GM19324 (cell line): ENCODE data around the gene SSRP1.
"Not testable (repeated sequence)": the region's sequence is repeated elsewhere in the genome, so short reads cannot be mapped to it uniquely, and the experiment has no call there.

Source experiments
- ATAC-seq: cut with Tn5 transposase; IDR thresholded peaks from one replicate; pipeline ENCODE4 v1.9.1; 2021; ENCODE audit warnings: mild to moderate bottlenecking, moderate library complexity; ENCODE audit not compliant: unreplicated experiment, low FRiP score

The SSRP1 gene

DNA sequence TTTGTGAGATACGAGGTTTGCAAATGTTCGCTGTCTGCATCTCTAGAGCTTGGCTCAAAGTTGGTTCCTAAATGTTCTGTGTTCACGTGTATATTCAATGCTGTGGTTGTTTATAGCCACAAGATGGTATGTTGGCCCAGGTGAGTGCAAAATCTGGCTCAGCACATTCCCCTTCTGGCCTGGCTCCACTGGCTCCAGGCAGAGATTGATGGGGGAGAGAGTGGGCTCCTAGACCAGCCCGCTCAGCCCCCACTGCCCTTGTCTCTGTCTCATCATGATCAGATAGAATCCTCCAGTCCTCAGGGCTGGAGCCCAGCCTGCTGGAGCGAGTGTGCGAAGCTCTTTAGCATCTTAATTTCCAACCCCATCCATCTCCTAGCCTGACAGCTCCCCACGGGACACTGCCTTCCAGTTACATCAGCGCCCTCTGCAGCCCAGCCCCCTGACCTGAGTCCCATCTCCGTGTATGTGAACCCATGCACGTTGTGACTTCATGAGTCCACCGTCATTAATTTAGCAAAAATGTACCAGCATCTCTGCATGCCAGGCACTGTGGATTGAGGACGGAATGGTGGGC lies 4.4 kb upstream of the SSRP1 start:
- ATAC-seq, result no peak

DNA sequence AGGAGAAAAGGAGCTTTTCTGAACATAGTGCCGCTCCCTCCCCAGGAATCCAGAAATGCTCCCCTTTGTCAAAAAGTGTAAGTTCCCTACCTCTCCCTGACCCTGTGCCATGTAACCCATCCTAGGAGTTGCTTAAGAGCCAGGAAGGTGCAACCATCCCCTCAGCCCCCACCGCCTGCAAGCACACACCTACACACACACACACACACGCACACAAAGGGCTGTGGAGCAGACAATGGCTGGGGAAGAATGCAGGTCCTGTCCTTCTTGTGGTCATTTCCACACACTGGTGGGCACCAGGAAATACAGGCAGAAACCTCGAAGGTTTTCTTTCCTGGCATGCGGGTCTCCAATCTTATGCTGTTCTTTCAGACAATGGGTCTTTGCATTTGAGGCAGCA lies 3.6 kb upstream of the SSRP1 start:
- no peak for ATAC-seq

DNA sequence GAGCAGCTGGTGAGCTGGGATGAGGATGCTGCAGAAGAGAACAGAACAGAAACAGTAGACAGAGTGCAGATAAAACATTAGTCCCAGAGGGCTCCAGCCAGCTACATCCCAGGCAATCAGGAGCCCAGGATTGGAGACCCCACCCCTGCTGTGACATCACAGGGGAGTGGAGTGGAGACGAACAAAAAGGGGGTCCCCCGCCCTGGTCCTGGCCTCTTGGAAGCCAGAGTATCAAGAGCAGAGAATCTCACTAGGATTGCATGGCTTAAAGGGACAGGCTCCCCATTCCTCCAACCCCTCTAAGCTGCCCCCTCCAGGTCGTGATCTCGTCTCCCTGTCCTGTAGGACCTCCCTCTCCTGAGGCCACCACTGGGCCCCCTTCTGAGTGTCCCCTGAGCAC lies 2.5 kb upstream of the SSRP1 start, which contains the start of gene P2RX3:
Gene P2RX3 (plus strand): TSS at position 211 of the 400 bp plus-strand sequence. CDS start 199 bp downstream, outside the sequence.
- no peak for ATAC-seq

DNA sequence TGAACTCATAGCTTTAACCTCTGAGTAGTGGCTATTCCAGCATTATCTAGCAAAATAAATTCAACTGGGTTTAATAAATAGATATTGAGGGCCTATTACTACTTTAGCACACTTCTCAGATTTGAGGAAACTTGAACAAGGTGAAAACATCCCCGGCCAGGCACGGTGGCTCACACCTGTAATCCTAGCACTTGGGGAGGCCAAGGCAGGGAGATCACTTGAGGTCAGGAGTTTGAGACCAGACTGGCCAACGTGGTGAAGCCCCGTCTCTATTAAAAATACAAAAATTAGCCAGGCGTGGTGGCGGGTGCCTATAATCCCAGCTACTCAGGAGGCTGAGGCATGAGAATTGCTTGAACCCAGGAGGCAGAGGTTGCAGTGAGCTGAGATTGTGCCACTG lies 1.2 kb upstream of the SSRP1 start:
- not testable (repeated sequence) for ATAC-seq

DNA sequence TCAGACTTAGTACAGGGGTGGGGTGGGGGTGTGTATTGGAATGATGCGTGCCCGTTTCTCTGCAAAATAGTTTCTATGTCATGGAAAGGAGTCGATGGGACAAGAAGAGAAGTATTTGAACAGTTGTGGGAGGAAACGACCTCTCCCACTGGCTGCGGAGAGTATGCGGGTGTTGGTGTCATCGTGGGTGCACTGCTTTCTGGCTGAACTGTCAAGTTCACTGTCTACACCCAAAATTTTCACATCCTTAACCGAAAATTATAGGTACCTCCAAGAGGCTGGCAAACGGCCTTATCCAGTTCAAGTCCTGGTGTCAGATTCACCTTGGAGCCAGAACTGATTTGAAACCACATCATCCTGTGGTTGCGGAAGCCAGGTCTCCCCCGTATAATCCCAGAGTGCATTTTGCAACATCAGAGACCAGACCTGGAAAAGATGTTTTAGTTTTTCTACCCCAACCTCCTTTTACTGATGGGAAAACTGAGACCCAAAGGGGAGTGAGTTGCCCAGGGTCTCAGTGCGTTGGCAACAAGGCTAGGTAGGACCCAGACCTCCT lies 497 bp upstream of the SSRP1 start:
- no peak for ATAC-seq

DNA sequence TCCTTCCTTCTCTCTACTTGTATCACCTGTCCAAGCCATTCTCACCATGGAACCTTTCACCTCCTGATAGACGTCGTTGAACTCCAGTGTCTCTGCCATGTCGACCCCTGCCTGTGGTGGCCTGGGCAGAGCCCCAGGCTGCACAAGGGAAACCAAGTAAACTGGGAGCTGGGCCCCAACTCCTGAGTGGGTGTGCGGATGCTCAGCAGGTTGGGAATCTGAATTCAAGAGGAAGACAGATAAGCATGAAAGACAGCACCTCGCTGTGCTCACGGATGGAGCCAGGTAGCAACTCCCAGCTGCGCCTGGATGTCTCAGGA lies 709 bp downstream of the SSRP1 start:
- no peak for ATAC-seq

DNA sequence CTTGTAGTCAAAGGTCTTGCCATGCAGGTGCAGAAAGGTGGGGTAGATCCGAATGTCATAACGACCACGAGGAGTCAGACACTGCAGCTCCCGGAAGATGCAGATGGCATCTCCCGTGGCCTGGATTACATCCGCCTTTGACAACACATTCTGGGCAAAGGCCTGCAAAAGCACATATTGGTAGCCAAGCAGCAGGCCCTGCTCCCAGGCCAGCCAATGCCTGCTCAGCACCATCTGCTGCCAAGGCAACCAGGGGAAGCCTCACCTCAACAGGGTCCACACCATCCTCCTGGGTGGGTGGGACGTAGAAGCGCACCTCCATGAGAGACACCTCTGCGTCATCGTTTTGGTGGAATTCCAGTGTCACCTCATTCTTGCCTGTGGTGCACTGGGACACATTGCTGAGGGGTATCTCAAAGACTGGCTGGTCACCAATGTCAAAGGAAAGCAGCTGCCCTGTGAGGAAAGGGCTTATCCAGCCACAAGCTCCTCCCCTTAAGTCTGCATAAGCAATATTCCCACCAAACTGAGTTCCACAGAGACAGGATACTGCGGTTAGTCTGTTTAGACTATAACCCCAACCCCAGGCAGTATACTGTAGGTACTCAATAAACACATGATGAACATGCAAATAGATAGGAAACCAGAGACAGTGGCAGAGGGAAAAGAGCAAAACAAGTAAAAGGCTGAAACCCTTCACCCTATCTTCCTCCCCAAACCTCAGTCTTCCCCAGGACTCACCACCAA lies 2.8 kb downstream of the SSRP1 start:
- no peak for ATAC-seq

DNA sequence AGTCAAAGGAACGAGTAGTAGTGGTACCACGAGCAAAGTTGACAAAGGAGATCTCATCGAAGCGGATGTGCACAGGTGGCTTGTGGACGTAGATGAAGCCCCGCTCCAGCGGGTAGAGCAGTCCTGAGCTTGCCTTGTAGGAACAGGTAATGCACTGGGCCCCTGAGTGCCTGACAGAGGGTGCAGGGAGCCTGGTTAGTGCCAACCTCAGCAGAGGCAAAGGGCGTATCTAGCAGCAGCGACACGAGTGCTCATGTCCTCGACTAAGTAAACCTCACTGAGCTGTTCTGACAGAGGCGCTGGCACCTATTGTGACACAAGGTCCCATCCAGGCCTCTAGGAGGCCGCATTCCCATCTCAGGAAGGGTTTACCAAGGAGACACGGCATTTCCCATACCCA lies 4.0 kb downstream of the SSRP1 start:
- ATAC-seq, result no peak

DNA sequence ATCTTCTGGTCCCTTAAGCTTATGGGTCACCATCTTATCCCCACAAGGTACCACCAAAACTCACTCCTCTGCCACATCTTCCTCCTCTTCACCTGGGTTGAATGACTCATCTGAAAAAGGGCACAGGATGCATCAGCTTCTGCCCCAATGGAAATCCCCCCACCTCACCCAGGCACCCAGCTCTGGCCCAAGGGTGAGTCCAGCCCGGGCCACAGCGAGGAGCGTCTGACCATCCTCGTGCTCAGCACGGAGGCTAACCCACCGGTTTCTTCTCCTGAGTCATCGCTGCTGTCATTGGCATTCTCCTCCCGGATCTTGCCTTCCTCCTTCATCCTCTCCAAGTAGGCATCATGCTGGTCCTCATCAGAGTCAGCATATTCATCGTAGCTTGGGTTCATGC lies 5.7 kb downstream of the SSRP1 start:
- no peak for ATAC-seq

DNA sequence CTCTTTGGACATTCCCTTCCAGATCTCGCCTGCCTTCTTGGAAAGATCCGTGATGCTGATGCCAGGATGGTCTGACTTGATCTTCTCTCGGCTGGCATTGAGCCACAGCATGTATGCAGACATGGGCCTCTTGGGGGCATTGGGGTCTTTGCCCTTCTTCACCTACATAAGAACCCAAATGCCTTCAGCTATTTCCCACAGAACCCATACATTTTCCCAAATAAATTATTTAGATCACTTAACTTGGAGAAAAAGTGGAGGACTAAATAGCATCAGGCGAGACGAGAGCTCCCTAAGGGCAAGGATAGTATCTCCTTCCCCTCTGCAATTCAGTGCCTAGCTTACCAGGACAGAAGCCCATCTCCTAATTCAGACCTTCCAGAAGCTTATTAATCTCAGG lies 8.0 kb downstream of the SSRP1 start:
- ATAC-seq, result no peak

DNA sequence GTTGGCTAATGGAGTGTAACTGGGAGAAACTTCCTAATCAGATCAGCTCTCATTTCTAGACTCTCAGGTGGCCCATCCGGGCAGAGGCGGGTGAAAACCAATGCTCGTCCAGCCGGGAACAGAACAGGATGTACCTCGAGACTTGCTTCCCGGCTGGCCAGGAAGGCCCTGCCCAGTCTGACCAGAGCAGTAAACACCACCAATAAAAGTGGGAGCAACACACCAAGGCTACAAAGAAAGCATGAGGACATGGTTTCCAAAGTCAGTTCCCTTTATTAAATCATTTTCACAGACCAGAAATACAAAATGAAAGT lies 10.0 kb downstream of the SSRP1 start:
- no peak for ATAC-seq

DNA sequence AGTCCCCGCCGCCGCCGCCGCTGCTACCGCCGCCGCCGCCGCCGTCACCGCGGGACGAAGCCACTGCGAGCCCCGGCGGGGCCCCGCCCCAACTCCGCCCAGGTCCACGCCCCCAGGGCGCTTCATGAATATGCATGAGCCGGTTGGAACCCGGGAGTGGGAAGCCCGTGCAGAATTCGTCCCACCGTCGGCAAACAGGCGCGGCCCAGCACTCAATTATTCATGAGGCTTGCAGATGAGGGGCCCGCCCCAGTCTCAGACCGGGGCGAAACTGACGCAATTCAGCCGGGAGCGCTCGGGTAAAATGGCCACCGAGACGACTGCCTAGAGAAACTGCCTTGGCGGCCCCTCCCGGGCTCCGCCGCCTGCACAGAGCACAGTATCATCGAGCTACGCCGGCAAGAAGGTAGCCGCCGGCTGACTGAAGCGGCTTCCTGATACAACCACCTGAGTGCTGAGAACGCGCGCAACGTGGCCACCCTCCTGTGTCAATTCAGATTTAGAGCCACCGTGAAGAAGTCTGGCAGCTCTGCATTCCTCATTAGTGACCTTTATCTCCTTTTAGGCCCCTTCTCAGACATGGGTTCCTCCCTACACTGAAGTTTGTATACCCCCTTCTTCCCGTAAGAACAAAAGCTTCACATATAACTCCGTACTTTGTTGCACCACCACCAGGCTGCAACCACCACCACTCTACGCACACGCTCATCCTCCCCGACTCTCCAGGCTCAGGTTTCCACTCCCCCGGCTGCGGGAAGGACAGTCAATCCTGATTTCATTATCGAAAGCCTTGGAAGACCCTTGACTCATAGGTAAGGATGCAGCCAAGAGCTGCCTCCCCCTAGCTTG lies 10.6 kb downstream of the SSRP1 start, which contains the start of gene TNKS1BP1:
Gene TNKS1BP1 (minus strand): TSS at position 67 of the 849 bp plus-strand sequence. CDS start 3,067 bp downstream, outside the sequence.
- ATAC-seq, result peak; percentile 94

DNA sequence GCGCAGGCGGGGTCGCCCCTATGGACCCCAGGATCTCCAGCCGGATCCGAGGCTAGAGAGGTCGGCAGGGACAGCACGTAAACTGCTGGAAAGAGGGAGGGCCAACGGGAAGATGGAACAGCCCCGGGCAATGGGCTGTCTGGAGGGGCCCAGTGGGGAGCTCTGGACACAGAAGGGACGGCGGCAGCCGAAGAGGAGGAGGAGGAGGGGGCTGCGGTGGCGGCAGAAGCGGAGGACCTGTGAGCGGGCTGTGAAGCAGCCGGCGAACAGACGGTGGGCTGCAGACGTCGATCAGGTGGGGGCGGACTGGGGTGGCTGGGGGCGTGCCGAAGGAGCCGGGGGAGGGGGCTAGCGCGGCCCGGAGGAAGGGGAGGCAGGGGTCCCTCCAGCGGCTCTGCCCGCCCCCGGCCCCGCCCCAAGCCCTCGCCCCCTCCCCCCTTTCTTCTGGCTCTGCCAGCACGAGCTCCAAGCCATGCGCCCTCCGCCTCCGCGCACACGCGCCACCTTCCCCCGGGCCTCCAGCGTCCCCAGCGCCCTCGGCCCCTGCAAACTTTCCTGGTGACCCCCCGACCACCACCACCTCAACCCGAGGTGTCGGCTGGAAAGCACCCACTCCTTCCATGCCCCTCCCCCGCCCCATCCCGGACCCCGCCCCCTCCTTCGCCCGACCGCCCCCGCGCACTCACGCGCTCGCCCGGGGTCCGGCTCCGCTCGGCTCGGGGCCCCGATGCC lies 11.4 kb downstream of the SSRP1 start:
- ATAC-seq, result no peak

DNA sequence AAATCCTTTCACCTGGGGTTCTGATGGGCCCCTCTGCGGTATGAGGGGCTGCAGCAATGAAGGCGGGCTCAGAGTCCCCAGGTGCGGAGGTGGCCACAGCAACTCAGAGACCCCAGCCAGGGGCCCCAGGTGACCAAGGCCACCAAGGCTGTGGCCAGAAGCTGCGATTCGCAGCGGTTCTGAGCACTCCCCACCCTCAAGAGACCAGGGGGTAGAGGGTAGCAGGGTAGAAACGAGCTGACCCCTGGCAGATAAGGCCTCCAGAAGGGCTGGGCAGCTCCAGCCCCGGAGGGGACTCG lies 11.9 kb downstream of the SSRP1 start:
- no peak for ATAC-seq

DNA sequence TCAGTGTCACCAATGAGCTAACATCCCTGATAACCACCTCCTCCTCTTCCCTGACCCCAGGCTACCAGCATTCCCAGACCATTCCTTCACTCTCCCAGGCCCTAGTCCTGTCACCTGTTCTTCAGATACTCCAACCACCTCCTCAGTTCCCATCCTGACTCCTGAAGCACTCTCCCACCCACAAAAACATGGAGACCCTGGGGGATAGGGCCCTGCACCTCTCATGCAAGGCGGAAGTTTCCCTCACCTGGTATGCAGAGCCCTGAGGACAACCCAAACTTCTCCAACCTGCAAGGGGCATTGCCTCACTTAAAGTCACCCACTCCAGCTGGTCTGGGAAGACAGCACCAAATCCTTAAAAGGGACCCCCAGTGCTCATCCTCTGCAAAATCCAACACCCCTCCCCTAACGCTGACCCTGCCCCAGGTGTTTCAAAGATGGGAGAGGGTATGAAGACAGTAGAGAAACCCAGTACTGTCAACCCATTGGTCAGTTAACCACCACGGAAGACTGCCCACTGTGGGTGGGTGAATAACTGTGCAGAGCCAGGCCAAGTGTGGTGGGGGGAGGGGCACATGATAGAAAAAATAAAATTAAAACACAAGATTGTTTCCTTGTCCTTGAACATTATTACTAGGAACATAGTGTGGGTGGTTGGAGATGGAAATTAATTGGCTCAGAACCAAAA lies 12.4 kb downstream of the SSRP1 start:
- ATAC-seq, result no peak

DNA sequence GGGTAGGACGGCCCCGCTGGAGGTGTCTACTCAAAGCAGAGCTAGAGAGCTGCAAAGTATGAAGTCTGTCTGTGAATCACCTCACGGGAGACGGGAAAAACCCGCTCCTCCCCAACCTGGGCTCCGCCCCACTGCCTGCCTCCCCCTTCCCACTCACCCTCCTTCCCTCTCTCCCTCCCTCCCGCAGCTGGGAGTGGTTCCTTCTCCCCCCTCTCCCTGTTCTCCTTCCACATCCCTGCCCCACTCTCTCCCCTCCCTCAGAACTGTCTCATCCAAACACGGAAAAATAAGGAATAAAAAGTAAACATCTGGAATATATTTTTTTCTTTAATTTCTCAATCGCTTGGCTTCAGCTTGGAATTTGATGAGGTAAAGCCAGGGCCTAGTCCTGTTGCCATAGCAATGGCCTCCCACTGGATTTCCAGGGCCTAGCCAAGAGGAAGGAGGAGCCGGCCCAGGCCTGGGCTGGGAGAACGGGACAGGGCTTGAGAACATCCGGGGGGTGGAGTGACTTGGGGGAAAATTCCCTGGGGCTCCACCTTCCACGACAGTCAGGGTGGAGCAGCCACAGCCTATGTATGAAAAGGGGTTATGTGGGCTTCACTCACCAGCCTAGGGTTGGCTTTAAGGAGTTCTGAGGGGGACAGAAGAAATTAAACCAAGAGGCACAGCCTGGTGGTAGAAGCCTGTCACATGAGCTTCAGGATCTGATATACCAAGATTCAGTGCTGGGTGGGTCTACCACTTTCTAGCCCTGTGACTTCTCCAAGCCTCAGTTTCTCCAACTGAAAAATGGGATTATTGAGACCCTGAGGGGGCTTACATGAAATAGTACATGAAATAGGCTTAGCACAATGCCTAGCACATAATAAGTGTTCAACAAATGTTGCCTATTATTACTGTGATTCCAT lies 13.2 kb downstream of the SSRP1 start:
- ATAC-seq, result no peak

DNA sequence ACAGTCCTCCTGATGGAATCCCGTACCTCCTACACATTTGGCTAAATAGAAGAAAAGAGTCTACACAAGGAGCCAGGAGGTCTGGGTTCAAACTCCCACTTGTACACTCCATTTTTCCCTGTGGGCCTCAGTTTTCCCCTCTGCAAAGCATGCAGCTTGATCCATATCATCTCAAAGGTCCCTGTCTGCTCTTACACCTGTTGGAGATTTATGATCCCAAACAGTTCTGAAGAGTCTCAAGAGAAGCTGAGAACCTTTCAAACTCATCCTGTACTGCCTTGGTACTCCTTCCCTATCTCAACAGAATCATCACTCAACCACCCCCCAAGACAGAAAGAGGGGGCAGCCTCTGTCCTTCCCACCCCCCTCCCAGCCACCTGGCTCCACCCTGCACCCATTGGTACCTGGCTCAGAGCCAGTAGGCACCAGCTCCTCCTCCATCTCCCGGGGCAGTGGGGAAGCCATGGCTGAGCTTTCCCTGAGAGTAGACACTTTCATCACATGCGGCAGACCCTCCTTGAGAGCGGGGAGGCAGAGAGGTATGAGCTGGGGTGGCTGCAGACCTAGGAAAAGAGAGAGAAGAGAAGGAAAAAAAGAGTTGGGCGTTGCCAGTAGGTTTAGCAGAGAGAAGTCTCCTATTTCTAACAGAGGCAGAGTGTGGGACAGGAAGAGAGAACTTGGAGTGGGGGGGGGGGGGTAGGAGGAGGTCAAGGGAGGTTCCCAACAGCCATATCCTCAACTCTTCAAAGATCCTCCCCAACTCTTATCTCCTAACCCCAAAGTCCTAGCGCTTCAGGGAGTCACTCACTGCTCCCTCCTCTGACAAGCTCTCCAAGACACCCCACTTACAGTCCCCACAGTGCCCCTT lies 14.1 kb downstream of the SSRP1 start:
- no peak for ATAC-seq

DNA sequence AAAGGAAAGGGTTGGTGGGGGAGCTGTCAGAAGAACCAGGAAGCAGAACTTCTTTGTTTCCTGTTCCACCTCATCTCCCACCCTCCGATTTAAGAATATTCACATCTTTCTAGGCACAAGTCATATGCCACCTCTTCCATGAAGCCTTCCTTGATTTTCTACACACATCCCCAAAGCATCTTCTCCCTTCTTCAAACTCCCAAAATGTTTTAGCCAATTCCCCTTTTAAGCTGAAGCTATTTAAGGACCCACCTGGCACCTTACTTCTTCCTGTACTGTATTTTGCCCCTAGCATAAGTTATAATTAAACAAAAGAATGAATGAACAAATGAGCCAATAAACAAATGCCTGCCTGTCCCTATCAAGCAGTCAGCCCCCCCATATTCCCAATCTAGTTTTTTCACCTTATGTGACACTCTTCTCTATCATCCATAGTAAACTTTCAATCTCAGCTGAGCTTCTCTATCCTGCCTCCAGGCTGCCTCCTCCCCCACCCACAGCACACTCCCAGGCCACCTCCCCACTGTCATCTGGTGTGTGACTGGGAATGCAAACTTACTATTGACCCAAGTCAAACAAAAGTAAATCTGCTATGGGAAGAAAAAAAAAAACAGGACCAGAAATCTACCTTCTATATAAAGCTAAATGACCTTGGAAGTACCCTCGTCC lies 14.8 kb downstream of the SSRP1 start:
- no peak for ATAC-seq
